Measurements from ENCODE around the gene HKDC1.

The HKDC1 gene

DNA sequence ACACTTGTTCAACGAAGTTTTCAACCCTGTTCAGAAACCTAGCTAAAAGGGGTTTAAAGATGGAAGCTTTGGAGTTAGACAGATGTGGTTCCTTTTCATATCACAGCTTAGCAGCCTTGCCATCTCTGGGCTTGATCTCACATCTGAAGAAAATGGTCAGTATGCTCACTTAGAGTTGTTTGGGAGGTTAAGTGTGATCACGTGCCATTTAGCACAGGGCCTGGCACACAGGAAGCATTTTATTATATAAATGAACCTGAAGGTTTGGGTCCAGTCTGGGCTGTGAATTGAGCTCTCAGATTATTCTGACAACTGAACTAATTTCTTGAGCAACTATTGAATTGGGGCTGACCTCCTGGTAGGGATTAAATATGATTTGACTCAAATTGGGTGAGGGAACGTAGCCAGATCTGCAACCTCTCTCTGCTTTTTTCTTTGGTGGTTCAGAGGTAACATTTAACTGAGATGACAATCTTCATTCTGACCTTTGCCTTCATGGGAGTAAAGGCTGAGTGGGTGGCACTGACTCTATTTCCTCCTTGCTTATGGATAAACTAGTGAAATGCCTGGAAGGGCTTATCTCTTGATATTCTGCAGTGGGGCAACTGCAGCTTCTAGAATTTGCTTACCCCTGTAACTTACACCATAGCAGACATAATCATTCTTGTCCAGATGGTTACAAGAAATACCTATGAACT, 10.2 kb upstream of the HKDC1 start:
- DNase-seq, result no peak
- CTCF ChIA-PET, result no interaction called here
- no peak overlapping the region for H3K4me3 Mint-ChIP-seq
- H3K27ac Mint-ChIP-seq, result no peak overlapping the region
- no peaks in the 10 kb centered on the region for H3K27me3 Mint-ChIP-seq
- H3K4me1 Mint-ChIP-seq, result peaks cover 30% of the 10 kb centered on the region
- H3K9me3 Mint-ChIP-seq, result no peaks in the 10 kb centered on the region
- H3K36me3 Mint-ChIP-seq, result peaks cover 37% of the 10 kb centered on the region

DNA sequence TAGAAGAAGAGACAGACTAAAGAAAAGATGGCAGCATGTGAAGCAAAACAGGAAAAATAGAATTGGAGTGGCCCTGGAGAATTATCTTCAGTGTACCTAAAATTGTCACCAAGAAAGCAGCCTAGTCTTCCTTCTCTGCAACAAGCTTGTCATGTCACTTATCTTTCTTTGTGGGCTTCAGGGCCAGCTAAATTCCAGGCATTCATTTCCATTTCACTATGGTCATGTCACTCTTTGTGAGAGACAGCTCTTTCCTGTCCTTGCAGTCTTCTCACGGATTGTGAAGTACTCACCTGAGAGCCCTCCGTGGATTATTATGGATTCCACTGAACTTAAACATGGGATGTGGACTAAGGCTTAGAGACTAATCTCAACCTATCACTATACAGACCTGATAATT, 9.0 kb upstream of the HKDC1 start:
- Mint-ChIP-seq H3K27me3 (no peaks in the 10 kb centered on the region), H3K27ac (no peak overlapping the region), H3K9me3 (no peaks in the 10 kb centered on the region), H3K36me3 (peaks cover 32% of the 10 kb centered on the region), H3K4me1 (peaks cover 35% of the 10 kb centered on the region), H3K4me3 (no peak overlapping the region)
- DNase-seq, result no peak
- CTCF ChIA-PET, result no interaction called here

DNA sequence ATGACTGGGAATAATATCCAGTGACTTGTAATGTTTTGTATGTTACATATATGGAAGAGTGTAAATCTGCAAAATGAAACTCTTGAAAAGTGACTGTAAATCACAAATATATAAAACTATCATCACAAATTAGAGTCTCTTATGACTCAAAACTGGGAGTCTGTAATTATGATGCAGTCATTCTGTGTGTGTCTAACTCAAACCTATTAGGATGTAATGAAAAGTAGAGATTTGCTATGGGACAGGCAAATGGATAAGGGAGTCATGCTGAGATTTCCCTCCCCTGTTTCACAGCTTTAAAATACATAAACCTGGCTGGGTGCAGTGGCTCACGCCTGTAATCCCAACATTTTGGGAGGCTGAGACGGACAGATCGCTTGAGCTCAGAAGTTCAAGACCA, 8.6 kb upstream of the HKDC1 start:
- Mint-ChIP-seq H3K27me3 (no peaks in the 10 kb centered on the region), H3K4me1 (peaks cover 36% of the 10 kb centered on the region), H3K36me3 (peaks cover 28% of the 10 kb centered on the region), H3K27ac (no peak overlapping the region), H3K4me3 (no peak overlapping the region), H3K9me3 (no peaks in the 10 kb centered on the region)
- CTCF ChIA-PET, result no interaction called here
- no peak for DNase-seq

GRCh38 chr10:69213591-69214311, 6.4 kb upstream of the HKDC1 start:
- peaks cover 30% of the 10 kb centered on the region for H3K4me1 Mint-ChIP-seq
- peaks cover 4% of the 10 kb centered on the region for H3K27me3 Mint-ChIP-seq
- no peak for DNase-seq
- H3K9me3 Mint-ChIP-seq, result no peaks in the 10 kb centered on the region
- CTCF ChIA-PET, result interaction anchor here (0.9 kb wide), 2 partner anchors 9 kb away, joined by 3 to 4 read pairs; no protein-coding TSS in a partner anchor
- peaks cover 11% of the 10 kb centered on the region for H3K36me3 Mint-ChIP-seq
- no peak overlapping the region for H3K4me3 Mint-ChIP-seq
- H3K27ac Mint-ChIP-seq, result no peak overlapping the region

- Mint-ChIP-seq H3K36me3 (peaks cover 4% of the 10 kb centered on the region), H3K27me3 (peaks cover 4% of the 10 kb centered on the region), H3K27ac (peak overlapping the region; percentile 2), H3K4me3 (no peak overlapping the region), H3K4me1 (peaks cover 30% of the 10 kb centered on the region), H3K9me3 (no peaks in the 10 kb centered on the region)
- CTCF ChIA-PET, result interaction anchor here (0.9 to 1.5 kb wide), 4 partner anchors 8 to 14 kb away, joined by 3 to 7 read pairs (median 4); no protein-coding TSS in a partner anchor
- DNase-seq, result no peak
These were observed 5.4 kb upstream of the HKDC1 start for GRCh38 chr10:69214666-69215131.

DNA sequence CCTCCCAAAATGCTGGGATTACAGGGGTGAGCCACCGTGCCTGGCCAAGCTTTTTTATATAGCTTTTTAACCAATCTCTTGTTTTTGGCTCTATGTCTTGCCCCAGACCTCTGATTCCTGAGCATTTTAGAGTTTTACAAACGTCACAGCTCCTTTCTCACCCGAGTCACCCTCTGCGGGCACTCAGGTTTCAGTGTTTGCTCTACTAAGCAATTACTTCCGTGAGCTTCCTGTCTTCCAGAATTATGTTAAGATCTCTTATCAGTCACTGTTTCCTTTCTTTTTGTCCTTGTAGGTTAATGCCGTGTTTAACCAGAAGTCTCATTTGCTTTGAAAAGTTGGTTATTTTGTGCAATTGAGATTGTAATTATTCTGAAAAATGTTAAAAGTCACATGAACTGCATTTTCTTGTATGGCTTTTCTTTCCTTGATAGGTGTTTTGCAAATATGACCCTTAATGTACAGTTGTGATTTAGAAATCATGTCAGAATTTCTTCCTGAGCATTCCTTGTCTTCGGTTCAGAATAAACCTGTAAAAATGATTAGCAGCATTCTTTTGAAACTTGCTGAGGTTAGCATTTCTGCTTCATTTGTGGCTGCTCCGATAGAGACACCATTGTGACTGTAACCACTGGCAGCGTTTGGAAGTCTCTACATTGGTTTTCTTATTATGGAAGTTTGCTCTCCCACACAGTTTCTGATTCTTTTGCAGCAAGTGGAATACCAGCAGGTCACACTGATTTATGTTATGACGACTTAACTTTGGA, 4.5 kb upstream of the HKDC1 start:
- Mint-ChIP-seq H3K9me3 (no peaks in the 10 kb centered on the region), H3K36me3 (no peaks in the 10 kb centered on the region), H3K4me3 (no peak overlapping the region), H3K4me1 (peaks cover 32% of the 10 kb centered on the region), H3K27ac (peak overlapping the region; percentile 69), H3K27me3 (peaks cover 4% of the 10 kb centered on the region)
- CTCF ChIA-PET, result interaction anchor here (0.6 to 1.5 kb wide), 6 partner anchors 10 to 226 kb away, joined by 3 to 7 read pairs (median 3); no protein-coding TSS in a partner anchor
- peak; percentile 59 for DNase-seq

DNA sequence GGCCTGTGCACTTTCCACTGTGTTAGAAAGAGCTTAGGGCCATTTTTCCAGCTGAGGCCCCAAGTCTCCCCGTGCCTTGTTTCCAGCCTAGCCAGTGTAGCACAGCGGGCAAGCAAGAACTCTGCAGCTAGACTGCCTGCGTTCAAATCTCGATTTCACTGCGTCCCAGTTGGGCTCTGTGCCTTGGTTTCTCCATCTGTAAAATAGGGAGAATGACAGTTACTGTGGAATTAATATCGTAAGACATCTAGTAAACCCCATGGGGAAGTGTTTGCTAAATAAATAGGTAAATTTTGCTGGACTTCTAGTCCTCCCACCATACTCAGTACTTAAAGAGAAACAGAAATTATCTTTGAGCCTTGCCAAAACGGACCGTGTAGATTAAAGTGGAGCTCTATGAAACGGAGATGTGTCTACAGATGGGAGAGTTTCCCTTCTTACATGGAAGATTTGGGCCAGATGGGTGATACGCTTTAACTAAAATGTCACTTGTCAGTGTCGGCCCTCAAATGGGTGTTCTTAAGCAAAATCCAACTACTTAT, 3.5 kb upstream of the HKDC1 start:
- no peak overlapping the region for H3K27ac Mint-ChIP-seq
- peaks cover 4% of the 10 kb centered on the region for H3K27me3 Mint-ChIP-seq
- H3K9me3 Mint-ChIP-seq, result no peaks in the 10 kb centered on the region
- no peaks in the 10 kb centered on the region for H3K36me3 Mint-ChIP-seq
- H3K4me3 Mint-ChIP-seq, result no peak overlapping the region
- CTCF ChIA-PET, result interaction anchor here (0.6 to 1.0 kb wide), 3 partner anchors 15 to 227 kb away, joined by 3 read pairs; no protein-coding TSS in a partner anchor
- no peak for DNase-seq
- H3K4me1 Mint-ChIP-seq, result peaks cover 40% of the 10 kb centered on the region

- peaks cover 4% of the 10 kb centered on the region for H3K27me3 Mint-ChIP-seq
- no peaks in the 10 kb centered on the region for H3K36me3 Mint-ChIP-seq
- no peak for DNase-seq
- H3K9me3 Mint-ChIP-seq, result no peaks in the 10 kb centered on the region
- no peak overlapping the region for H3K27ac Mint-ChIP-seq
- CTCF ChIA-PET, result interaction anchor here (1.3 kb wide), 1 partner anchor 233 kb away, joined by 3 read pairs; no protein-coding TSS in a partner anchor
- H3K4me3 Mint-ChIP-seq, result no peak overlapping the region
- H3K4me1 Mint-ChIP-seq, result peaks cover 46% of the 10 kb centered on the region
These were observed 2.9 kb upstream of the HKDC1 start for GRCh38 chr10:69217119-69217754.

- H3K4me1 Mint-ChIP-seq, result peaks cover 56% of the 10 kb centered on the region
- no peak for DNase-seq
These were observed 1.3 kb upstream of the HKDC1 start for GRCh38 chr10:69218831-69219230.

GRCh38 chr10:69220507-69220906, 375 bp downstream of the HKDC1 start:
- no peaks in the 10 kb centered on the region for H3K9me3 Mint-ChIP-seq
- CTCF ChIA-PET, result interaction anchor here (0.6 kb wide), 1 partner anchor 996 kb away, joined by 4 read pairs; no protein-coding TSS in a partner anchor
- H3K27me3 Mint-ChIP-seq, result peaks cover 4% of the 10 kb centered on the region
- DNase-seq, result no peak
- no peaks in the 10 kb centered on the region for H3K36me3 Mint-ChIP-seq
- H3K4me1 Mint-ChIP-seq, result peaks cover 53% of the 10 kb centered on the region
- no peak overlapping the region for H3K4me3 Mint-ChIP-seq
- H3K27ac Mint-ChIP-seq, result no peak overlapping the region

More at GRCh38 chr10:69218831-69219230, 1.3 kb upstream of the HKDC1 start:
- H3K27ac Mint-ChIP-seq, result no peak overlapping the region
- no peak overlapping the region for H3K4me3 Mint-ChIP-seq
- peaks cover 4% of the 10 kb centered on the region for H3K27me3 Mint-ChIP-seq
- no peaks in the 10 kb centered on the region for H3K9me3 Mint-ChIP-seq
- no peaks in the 10 kb centered on the region for H3K36me3 Mint-ChIP-seq
- CTCF ChIA-PET, result interaction anchor here (1.5 kb wide), 1 partner anchor 12 kb away, joined by 4 read pairs; no protein-coding TSS in a partner anchor

GRCh38 chr10:69222157-69223027, 2.3 kb downstream of the HKDC1 start:
- H3K27me3 Mint-ChIP-seq, result peaks cover 4% of the 10 kb centered on the region
- CTCF ChIA-PET, result interaction anchor here (0.8 to 1.2 kb wide), 7 partner anchors 8 to 133 kb away, joined by 3 to 6 read pairs (median 4); no protein-coding TSS in a partner anchor
- H3K9me3 Mint-ChIP-seq, result no peaks in the 10 kb centered on the region
- peak; percentile 84 for DNase-seq
- H3K36me3 Mint-ChIP-seq, result no peaks in the 10 kb centered on the region
- H3K4me1 Mint-ChIP-seq, result peaks cover 52% of the 10 kb centered on the region
- H3K27ac Mint-ChIP-seq, result peak overlapping the region; percentile 92
- peak overlapping the region; percentile 50 for H3K4me3 Mint-ChIP-seq

DNA sequence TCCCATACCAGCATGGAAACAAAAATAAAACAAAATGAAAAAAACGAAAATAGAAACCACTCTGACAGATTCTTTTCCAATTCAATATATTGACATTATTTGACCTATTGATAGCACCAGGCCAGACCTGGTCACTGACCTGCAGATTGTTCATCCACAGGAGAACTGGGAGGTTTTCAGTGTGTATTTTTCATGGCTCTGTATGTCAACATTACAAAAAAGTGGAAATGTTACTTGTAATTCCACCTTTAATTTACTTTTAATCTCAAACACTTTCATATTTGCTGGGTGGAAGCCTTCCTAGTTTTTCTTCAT, 2.9 kb downstream of the HKDC1 start:
- CTCF ChIA-PET, result interaction anchor here (0.8 to 1.2 kb wide), 7 partner anchors 8 to 133 kb away, joined by 3 to 6 read pairs (median 4); no protein-coding TSS in a partner anchor
- Mint-ChIP-seq H3K9me3 (no peaks in the 10 kb centered on the region), H3K4me1 (peaks cover 58% of the 10 kb centered on the region), H3K4me3 (peak overlapping the region; percentile 50), H3K36me3 (no peaks in the 10 kb centered on the region), H3K27ac (peak overlapping the region; percentile 92), H3K27me3 (no peaks in the 10 kb centered on the region)
- DNase-seq, result no peak

All from activated naive CD4-positive, alpha-beta T cell treated with anti-CD3 and anti-CD28 coated beads, Interleukin-2, amount 10 ng/mL, durations not matched to agents 7 days and 5 days (primary cell).